Measurements from ENCODE around the gene AP2M1.

DNA sequence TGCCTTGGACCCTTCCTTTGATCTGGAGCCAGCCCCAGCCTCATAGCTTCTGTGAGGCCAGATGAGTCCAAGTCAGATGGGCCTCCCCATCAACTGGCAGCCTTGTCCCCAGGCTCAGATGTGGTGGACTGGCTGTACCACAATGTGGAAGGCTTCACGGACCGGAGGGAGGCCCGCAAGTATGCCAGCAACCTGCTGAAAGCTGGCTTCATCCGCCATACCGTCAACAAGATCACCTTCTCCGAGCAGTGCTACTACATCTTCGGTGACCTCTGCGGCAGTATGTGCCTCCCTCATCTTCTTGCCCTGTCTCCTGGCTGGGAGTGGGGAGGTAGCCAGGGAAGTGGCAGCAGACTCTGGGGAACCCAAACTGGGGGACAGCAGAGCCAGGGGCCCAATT, 6.9 kb upstream of the AP2M1 start:
- no peak for TF ChIP-seq CTCF (IDR thresholded peaks at IDR 0.05)
- no peak for TF ChIP-seq POLR2A (IDR thresholded peaks at IDR 0.05)
